ENCODE measurements around the gene DMXL2. TPM values are rescaled to one million over a fixed set of nuclear protein-coding genes. Genes with fewer than 3 reads are reported as not detected.
A peak's percentile ranks its signal among the peaks of the same experiment; 100 is the strongest.

DMXL2 gene
- polyA plus RNA-seq, 1 of the 3 experiments (the other 2 are of a cell fraction), result 6.4 TPM

DNA sequence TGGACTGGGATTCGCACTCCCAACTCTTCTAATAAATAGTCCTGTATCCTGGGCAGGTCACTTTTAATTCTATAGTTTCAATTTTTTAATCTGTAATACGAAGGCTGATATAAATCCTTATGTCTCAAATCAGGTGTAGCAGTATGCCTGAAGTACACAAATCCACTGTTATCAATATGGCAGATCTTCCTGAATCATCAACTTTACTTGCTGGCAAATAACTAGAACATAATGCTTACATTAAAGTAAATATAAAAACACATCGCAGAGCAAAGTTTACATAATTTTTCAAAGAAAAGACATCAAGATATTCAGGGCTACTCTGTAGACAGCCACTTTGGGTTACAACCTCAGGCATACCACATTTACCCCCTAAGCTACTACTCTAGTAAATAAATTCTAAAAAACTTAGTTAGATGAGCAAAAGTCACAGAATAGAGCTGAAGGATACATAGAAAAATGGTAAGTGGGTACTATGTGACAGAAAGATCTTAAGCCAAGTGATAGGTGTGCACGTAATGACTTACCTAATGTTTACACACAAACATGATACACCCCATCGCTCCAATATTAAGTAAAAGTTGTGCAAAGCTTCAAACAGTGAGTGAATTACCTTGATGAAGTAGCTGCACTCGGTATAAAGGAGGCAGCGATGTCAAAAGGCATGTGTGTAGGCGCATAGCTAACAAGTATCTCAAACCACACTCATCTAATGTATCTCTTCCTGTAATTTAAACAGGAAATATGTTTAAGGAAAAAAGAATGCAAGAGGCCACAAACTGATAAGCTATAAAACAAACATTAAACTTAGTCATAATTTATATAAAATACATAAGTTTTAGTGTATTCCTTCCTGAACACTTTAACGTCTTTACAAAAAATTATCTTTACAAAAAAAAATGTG is 127.9 kb downstream of the DMXL2 start:
- no peak for DNase-seq
- H4K20me1 ChIP-seq (ENCODE audit: insufficient read depth), result peaks cover 6% of the 10 kb centered on the region; the same call in 1 of the 2 replicates
- H3K9me2 ChIP-seq, result no peaks in the 10 kb centered on the region

DNA sequence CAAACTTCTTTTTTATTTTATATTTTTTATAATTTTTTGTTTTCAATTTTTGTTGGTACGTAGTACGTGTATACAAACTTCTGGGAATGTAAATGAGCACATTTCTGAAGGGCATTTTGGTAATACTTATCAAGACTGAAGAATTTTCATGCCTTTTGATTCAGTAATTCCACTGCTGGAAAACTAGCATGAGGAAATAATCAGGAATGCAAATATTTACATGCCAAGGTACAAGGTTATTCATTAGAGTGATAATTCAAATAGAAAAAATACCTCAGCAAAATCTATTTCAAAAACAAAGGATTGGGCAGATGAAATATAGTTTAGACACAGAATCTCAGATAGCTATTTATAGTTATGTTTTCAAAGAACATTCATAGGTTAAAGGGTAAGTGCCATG is 128.7 kb downstream of the DMXL2 start:
- 95% methylated on average over 2 of the region's 2 CpGs for WGBS (ENCODE audit: low lambda C conversion rate)
- no peak overlapping the region for H2AFZ ChIP-seq (ENCODE audit: low read depth)
- no peaks in the 10 kb centered on the region for H3K79me2 ChIP-seq (ENCODE audit: insufficient read depth)
- peaks cover 0 to 10% of the 10 kb centered on the region in 2 experiments; a peak in 1 of 4 replicates for H3K4me1 ChIP-seq (ENCODE audit: control insufficient read depth in 1 of 2, insufficient read depth in 2 of 2, low read depth in 1 of 2, low read length in 1 of 2)
- no peaks in the 10 kb centered on the region for H3K9me3 ChIP-seq
- H3K4me2 ChIP-seq, result no peak overlapping the region
- H3K27me3 ChIP-seq (ENCODE audit: insufficient read depth), result no peaks in the 10 kb centered on the region
- POLR2A ChIA-PET, result no interaction called here
- H3K36me3 ChIP-seq (replicated peaks in 1 of 2; ENCODE audit: control insufficient read depth in 1 of 2, insufficient read depth in 2 of 2, low read length in 1 of 2), result peaks cover 5 to 16% of the 10 kb centered on the region in 2 experiments
- H3K9ac ChIP-seq, result no peak overlapping the region
- no peak overlapping the region for H3K27ac ChIP-seq (ENCODE audit: low read depth in 2 of 2, low read length in 1 of 2)
- peaks cover 14% of the 10 kb centered on the region for H3F3A ChIP-seq (replicated peaks; ENCODE audit: insufficient read depth)
- no peak overlapping the region for H3K4me3 ChIP-seq (ENCODE audit: low read depth in 2 of 2, low read length in 1 of 2)
- no peaks in the 10 kb centered on the region for H3K9me2 ChIP-seq
- CTCF ChIA-PET, result interaction anchor here (1.1 kb wide), 1 partner anchor 156 kb away, joined by 3 read pairs; no protein-coding TSS in a partner anchor
- H4K20me1 ChIP-seq (ENCODE audit: insufficient read depth), result peaks cover 6% of the 10 kb centered on the region; the same call in 1 of the 2 replicates
- DNase-seq, result no peak
- no peak for TF ChIP-seq NRF1 (IDR thresholded peaks at IDR 0.05; ENCODE audit: low read depth, low read length)
- TF ChIP-seq, protein P1, sequence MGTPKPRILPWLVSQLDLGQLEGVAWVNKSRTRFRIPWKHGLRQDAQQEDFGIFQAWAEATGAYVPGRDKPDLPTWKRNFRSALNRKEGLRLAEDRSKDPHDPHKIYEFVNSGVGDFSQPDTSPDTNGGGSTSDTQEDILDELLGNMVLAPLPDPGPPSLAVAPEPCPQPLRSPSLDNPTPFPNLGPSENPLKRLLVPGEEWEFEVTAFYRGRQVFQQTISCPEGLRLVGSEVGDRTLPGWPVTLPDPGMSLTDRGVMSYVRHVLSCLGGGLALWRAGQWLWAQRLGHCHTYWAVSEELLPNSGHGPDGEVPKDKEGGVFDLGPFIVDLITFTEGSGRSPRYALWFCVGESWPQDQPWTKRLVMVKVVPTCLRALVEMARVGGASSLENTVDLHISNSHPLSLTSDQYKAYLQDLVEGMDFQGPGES (IDR thresholded peaks at IDR 0.05; ENCODE audit: low read depth, low read length), result no peak
- TF ChIP-seq SIN3A (IDR thresholded peaks at IDR 0.05; ENCODE audit: borderline replicate concordance, low read depth, low read length), result no peak
- TF ChIP-seq TAF1 (IDR thresholded peaks at IDR 0.05; ENCODE audit: borderline replicate concordance, low read depth, low read length), result no peak
- TF ChIP-seq EP300 (IDR thresholded peaks at IDR 0.05; ENCODE audit: borderline replicate concordance in 1 of 2, low read depth in 1 of 2, low read length in 1 of 2), result no peak
- TF ChIP-seq, protein P2, sequence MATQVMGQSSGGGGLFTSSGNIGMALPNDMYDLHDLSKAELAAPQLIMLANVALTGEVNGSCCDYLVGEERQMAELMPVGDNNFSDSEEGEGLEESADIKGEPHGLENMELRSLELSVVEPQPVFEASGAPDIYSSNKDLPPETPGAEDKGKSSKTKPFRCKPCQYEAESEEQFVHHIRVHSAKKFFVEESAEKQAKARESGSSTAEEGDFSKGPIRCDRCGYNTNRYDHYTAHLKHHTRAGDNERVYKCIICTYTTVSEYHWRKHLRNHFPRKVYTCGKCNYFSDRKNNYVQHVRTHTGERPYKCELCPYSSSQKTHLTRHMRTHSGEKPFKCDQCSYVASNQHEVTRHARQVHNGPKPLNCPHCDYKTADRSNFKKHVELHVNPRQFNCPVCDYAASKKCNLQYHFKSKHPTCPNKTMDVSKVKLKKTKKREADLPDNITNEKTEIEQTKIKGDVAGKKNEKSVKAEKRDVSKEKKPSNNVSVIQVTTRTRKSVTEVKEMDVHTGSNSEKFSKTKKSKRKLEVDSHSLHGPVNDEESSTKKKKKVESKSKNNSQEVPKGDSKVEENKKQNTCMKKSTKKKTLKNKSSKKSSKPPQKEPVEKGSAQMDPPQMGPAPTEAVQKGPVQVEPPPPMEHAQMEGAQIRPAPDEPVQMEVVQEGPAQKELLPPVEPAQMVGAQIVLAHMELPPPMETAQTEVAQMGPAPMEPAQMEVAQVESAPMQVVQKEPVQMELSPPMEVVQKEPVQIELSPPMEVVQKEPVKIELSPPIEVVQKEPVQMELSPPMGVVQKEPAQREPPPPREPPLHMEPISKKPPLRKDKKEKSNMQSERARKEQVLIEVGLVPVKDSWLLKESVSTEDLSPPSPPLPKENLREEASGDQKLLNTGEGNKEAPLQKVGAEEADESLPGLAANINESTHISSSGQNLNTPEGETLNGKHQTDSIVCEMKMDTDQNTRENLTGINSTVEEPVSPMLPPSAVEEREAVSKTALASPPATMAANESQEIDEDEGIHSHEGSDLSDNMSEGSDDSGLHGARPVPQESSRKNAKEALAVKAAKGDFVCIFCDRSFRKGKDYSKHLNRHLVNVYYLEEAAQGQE (IDR thresholded peaks at IDR 0.05; ENCODE audit: low read depth, low read length), result no peak
- TF ChIP-seq GATA2 (CRISPR knock-in tag; IDR thresholded peaks at IDR 0.05), result no peak
- TF ChIP-seq JUND (IDR thresholded peaks at IDR 0.05), result no peak
- no peak for TF ChIP-seq ELF1 (IDR thresholded peaks at IDR 0.05)
- TF ChIP-seq, protein P3, sequence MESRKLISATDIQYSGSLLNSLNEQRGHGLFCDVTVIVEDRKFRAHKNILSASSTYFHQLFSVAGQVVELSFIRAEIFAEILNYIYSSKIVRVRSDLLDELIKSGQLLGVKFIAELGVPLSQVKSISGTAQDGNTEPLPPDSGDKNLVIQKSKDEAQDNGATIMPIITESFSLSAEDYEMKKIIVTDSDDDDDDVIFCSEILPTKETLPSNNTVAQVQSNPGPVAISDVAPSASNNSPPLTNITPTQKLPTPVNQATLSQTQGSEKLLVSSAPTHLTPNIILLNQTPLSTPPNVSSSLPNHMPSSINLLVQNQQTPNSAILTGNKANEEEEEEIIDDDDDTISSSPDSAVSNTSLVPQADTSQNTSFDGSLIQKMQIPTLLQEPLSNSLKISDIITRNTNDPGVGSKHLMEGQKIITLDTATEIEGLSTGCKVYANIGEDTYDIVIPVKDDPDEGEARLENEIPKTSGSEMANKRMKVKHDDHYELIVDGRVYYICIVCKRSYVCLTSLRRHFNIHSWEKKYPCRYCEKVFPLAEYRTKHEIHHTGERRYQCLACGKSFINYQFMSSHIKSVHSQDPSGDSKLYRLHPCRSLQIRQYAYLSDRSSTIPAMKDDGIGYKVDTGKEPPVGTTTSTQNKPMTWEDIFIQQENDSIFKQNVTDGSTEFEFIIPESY (IDR thresholded peaks at IDR 0.05; ENCODE audit: borderline replicate concordance, low read depth), result no peak

More for the DNA sequence above, 127.9 kb downstream of the DMXL2 start:
- CTCF ChIA-PET, result interaction anchor here (1.0 to 1.1 kb wide), 2 partner anchors 9 to 155 kb away, joined by 3 to 4 read pairs; no protein-coding TSS in a partner anchor
- Histone ChIP-seq H3K79me2 (ENCODE audit: insufficient read depth) (no peaks in the 10 kb centered on the region), H3K36me3 (replicated peaks in 1 of 2; ENCODE audit: control insufficient read depth in 1 of 2, insufficient read depth in 2 of 2, low read length in 1 of 2) (peaks cover 4 to 15% of the 10 kb centered on the region in 2 experiments), H3K4me3 (ENCODE audit: low read depth in 2 of 2, low read length in 1 of 2) (no peak overlapping the region), H3K9ac (no peak overlapping the region), H3K27ac (ENCODE audit: low read depth in 2 of 2, low read length in 1 of 2) (no peak overlapping the region), H3K27me3 (ENCODE audit: insufficient read depth) (no peaks in the 10 kb centered on the region), H3K9me3 (no peaks in the 10 kb centered on the region), H3F3A (replicated peaks; ENCODE audit: insufficient read depth) (peaks cover 14% of the 10 kb centered on the region), H3K4me2 (no peak overlapping the region), H2AFZ (ENCODE audit: low read depth) (no peak overlapping the region), H3K4me1 (ENCODE audit: control insufficient read depth in 1 of 2, insufficient read depth in 2 of 2, low read depth in 1 of 2, low read length in 1 of 2) (peaks cover 0 to 10% of the 10 kb centered on the region in 2 experiments; a peak in 1 of 4 replicates)
- POLR2A ChIA-PET, result no interaction called here
- TF ChIP-seq, protein P2 (IDR thresholded peaks at IDR 0.05; ENCODE audit: low read depth, low read length), result no peak
- 0 out of 2 replicates have a peak, but pooled peaks have one; percentile 25 for TF ChIP-seq JUND (IDR thresholded peaks at IDR 0.05)
- 65% methylated on average over 9 of the region's 9 CpGs for WGBS (ENCODE audit: low lambda C conversion rate)

All from SK-N-SH (cell line).